Measurements from ENCODE around the gene ASB9. TPM values are rescaled to one million over a fixed set of nuclear protein-coding genes. Genes with fewer than 3 reads are reported as not detected.

ASB9 gene
- total RNA-seq, 1 donor from 2014 or later, result 1.6 TPM

- no peaks in the 10 kb centered on the region for H3K36me3 Mint-ChIP-seq (ENCODE audit: insufficient read depth)
- no peak overlapping the region for H3K27ac Mint-ChIP-seq
- H3K4me3 Mint-ChIP-seq (ENCODE audit: low read depth), result no peak overlapping the region
Observed at GRCh38 chrX:15241301-15241700, 28.6 kb downstream of the ASB9 start.

GRCh38 chrX:15240414-15240813, 29.5 kb downstream of the ASB9 start:
- Mint-ChIP-seq H3K4me3 (ENCODE audit: low read depth) (no peak overlapping the region), H3K36me3 (ENCODE audit: insufficient read depth) (no peaks in the 10 kb centered on the region), H3K27me3 (no peaks in the 10 kb centered on the region), H3K27ac (no peak overlapping the region), H3K9me3 (ENCODE audit: low read depth) (peaks cover 19% of the 10 kb centered on the region), H3K4me1 (ENCODE audit: low read depth) (peaks cover 6% of the 10 kb centered on the region)
- TF ChIP-seq CTCF (IDR thresholded peaks at IDR 0.05; ENCODE audit: unreplicated experiment), result no peak
- no peak for DNase-seq (ENCODE audit: low spot score, unreplicated experiment)

More at GRCh38 chrX:15241301-15241700, 28.6 kb downstream of the ASB9 start:
- Mint-ChIP-seq H3K9me3 (ENCODE audit: low read depth) (peaks cover 18% of the 10 kb centered on the region), H3K27me3 (no peaks in the 10 kb centered on the region), H3K4me1 (ENCODE audit: low read depth) (peaks cover 9% of the 10 kb centered on the region)
- no peak for DNase-seq (ENCODE audit: low spot score, unreplicated experiment)
- TF ChIP-seq CTCF (IDR thresholded peaks at IDR 0.05; ENCODE audit: unreplicated experiment), result no peak

- no peak for TF ChIP-seq CTCF (IDR thresholded peaks at IDR 0.05; ENCODE audit: unreplicated experiment)
- Mint-ChIP-seq H3K36me3 (ENCODE audit: insufficient read depth) (no peaks in the 10 kb centered on the region), H3K4me3 (ENCODE audit: low read depth) (no peak overlapping the region), H3K27me3 (no peaks in the 10 kb centered on the region), H3K4me1 (ENCODE audit: low read depth) (peaks cover 6% of the 10 kb centered on the region), H3K27ac (no peak overlapping the region), H3K9me3 (ENCODE audit: low read depth) (peaks cover 26% of the 10 kb centered on the region)
- DNase-seq (ENCODE audit: low spot score, unreplicated experiment), result no peak
Observed at GRCh38 chrX:15236146-15236545, 33.7 kb downstream of the ASB9 start.

GRCh38 chrX:15235001-15235400, 34.9 kb downstream of the ASB9 start:
- H3K4me1 Mint-ChIP-seq (ENCODE audit: low read depth), result peaks cover 6% of the 10 kb centered on the region
- H3K9me3 Mint-ChIP-seq (ENCODE audit: low read depth), result peaks cover 26% of the 10 kb centered on the region
- no peak for TF ChIP-seq CTCF (IDR thresholded peaks at IDR 0.05; ENCODE audit: unreplicated experiment)
- no peak overlapping the region for H3K27ac Mint-ChIP-seq
- H3K36me3 Mint-ChIP-seq (ENCODE audit: insufficient read depth), result no peaks in the 10 kb centered on the region
- no peak for DNase-seq (ENCODE audit: low spot score, unreplicated experiment)
- H3K4me3 Mint-ChIP-seq (ENCODE audit: low read depth), result no peak overlapping the region
- H3K27me3 Mint-ChIP-seq, result no peaks in the 10 kb centered on the region

- TF ChIP-seq CTCF (IDR thresholded peaks at IDR 0.05; ENCODE audit: unreplicated experiment), result no peak
- Mint-ChIP-seq H3K4me1 (ENCODE audit: low read depth) (peaks cover 4% of the 10 kb centered on the region), H3K27ac (no peak overlapping the region), H3K27me3 (no peaks in the 10 kb centered on the region), H3K36me3 (ENCODE audit: insufficient read depth) (no peaks in the 10 kb centered on the region), H3K9me3 (ENCODE audit: low read depth) (peaks cover 26% of the 10 kb centered on the region), H3K4me3 (ENCODE audit: low read depth) (no peak overlapping the region)
- DNase-seq (ENCODE audit: low spot score, unreplicated experiment), result no peak
Observed at GRCh38 chrX:15233416-15234015, 36.4 kb downstream of the ASB9 start.

Measured in progenitor cell of endocrine pancreas (in vitro differentiated cells).